NCI-H748 (cell line): ENCODE results near the gene CAT.

Source experiments
- DNase-seq: peaks from one replicate; lab custom pipeline; 2025; ENCODE audit not compliant: unreplicated experiment; lab: John Stamatoyannopoulos, UW

The CAT gene

GRCh38 chr11:34438529-34439507 is at the start of gene CAT:
TSS of gene CAT (plus strand) at chr11:34438934. CDS start at chr11:34439014, 80 bp downstream.
- peak; percentile 97 for DNase-seq

GRCh38 chr11:34394771-34395300 is 43.9 kb upstream of the CAT start:
- DNase-seq = no peak

DNA sequence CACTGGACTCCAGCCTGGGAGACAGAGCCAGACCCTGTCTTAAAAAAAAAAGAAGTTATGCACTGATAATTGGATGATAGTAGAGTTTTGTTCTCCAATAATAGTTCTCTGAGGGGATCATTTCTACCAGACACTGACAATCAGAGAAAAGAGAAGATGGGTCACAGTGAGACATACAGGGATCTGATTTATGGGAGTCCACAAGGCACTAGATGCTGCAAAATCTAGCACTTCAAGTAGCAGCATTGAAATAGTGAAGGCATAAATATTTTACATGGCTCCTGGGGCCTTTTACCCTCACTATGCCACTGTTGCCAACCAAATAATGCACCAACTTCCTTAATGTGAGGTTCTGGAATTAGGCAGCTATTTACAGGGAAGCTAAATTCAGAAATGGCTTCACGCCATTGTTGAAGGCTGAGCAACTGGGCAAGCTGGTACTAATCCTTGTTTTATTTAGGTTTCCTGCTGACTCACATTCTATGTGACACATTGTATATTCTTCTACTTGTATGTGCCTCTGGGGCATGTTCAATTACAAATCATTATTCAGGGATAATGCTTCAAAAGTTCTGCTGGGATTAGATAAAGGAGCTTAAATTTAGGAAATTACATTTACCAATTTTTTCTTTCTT is 42.7 kb upstream of the CAT start:
- no peak for DNase-seq

GRCh38 chr11:34397120-34397519 is 41.6 kb upstream of the CAT start:
- DNase-seq = no peak

- no peak for DNase-seq
Measured at GRCh38 chr11:34397811-34398210, 40.9 kb upstream of the CAT start.

DNA sequence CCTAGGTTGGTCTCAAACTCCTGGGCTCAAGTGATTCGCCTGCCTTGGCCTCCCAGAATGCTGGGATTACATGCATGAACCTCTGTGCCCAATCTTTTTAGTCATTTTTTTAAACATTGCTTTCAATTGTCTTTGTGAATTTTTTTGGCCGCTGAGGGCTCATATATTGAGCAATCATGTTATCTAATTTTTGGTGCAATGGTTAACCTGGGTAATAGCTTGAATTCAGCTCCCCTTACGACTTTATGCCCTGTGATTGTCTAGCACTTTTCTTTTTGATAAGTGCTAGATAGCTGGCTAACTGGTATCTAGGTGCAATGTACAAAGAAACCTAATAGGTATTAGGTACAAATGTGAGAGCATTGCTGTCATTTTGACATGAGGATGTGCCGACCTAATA is 35.3 kb upstream of the CAT start:
- DNase-seq = no peak

DNA sequence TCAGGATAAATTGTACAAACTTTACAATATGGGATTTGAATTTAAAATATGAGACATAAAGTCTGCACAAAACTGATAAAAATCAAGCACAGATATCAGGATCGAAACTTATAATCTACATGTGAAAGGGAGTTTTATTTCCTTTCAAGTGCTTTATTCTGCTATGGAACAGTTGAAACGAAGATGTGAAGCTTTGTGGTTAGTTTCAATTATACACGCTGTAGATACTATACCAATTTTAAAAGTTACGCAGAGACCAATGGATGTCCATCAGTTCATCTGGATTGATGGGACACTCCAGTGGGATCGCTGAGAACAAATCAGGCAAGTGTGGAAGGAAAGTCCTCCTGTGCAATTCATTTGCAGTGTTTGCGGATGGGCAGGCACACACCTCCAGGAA is 34.5 kb upstream of the CAT start:
- DNase-seq = no peak

DNA sequence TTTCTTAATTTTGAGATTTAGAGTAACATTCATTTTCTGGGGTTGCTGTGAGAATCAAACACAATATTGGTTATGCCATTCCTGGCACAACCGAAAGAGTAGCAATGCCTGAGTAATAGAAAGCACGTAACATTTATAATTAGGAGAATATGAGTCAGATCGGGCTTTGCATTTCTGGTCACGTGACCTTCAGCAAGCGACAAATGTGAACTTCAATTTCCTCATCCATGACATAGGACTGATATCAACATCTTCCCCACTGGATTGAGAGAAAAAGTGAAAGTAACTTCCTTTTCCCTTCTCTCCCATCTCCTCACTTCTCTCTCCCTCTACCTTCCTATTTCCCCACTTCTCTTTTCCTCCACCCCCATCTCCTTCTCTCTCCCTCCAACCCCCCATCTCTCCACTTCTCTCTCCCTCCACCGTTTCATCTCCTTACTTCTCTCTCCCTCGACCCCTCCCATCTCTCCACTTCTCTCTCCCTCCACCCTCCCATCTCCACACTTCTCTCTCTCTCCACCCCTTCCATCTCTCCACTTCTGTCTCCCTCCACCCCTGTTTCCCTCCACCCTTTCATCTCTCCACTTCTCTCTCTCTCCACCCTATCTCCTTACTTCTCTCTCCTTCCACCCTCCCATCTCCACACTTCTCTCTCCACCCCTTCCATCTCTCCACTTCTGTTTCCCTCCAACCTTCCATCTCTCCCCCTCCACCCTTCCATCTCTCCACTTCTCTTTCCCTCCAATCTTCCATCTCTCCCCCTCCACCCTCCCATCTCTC is 33.5 kb upstream of the CAT start:
- peak; percentile 5 for DNase-seq

- no peak for DNase-seq
Measured at GRCh38 chr11:34406413-34406812, 32.3 kb upstream of the CAT start.

DNA sequence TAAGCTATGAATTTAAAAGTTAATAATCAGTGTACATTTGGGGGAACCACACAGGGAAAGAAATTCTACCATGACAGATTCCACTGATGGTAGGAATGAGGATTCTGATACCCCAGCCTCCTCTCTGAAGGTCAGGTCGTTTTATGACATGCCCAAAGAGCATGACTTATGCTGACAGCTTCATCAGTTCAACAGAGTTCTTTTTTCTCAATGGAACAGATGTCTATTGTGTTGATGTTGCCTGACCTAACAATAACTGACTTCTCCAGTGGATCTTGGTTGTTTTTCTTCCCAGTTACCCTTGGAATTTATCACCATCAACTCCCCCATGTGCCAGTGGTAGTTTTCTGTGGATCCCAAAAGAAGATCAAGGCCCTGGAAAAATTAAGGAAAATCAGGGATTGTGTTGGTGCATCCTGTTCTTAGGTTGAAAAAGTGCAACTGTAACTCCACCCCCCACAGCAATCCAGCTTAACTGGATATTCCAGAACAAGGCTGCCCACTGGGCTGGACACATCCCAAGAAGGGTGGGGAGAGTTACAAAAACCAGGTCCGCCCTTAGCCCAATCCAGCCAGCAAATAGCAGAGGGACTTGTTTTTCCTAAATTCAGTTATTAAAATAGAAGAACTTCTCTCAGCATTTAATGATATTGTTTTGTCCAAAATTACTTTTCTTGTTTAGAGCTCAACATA is 31.5 kb upstream of the CAT start:
- no peak for DNase-seq

DNA sequence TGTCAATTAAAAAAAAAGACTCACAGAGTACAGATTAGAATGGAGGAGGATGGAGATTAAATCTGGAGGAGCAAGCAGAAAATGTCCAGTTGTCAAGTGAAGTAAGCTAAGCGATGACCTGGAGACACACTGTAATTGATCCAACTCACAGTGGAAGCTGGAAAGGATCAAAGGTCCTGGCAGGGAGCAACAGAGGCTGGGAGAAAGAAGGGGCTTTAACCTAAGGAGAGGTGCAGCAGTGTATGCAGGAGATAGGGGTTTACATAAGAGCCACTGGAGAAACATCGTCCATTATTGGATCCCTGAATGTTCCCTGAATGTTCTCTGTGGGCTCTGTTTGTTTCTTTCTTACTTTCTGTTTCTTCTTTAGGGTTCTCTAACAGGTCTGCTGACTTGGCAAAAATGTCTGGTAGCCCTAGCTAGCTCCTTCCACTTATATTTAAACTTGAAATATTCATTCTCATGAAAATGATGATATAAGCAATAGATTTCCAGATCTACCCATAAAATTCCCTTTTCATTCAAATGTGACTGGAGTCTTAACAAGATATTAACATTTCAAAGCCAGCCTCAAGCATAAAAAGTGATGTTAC is 30.1 kb upstream of the CAT start:
- DNase-seq = no peak

- no peak for DNase-seq
Measured at GRCh38 chr11:34411111-34411510, 27.6 kb upstream of the CAT start.

- DNase-seq = no peak
Measured at GRCh38 chr11:34411791-34412190, 26.9 kb upstream of the CAT start.

GRCh38 chr11:34413263-34413662 is 25.5 kb upstream of the CAT start:
- DNase-seq = no peak

DNA sequence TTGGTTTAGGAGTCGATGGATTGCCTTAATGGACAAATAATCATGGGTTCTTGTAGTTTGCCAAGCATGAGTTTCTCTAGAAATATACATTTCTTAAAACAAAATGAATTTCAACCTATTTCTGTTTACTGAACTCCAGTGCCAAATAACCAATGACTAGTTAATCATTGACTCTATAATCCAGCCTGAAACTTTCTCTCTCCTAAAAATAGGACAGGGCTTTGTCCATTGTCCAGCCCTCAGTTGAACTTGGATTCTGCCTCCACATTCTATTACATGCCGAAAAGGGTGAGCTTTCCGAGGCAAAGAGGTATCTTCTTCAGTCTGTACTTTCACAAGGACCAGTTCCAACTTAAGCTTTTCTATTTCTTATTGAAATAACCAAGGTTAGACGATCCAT is 23.2 kb upstream of the CAT start:
- DNase-seq = no peak

GRCh38 chr11:34416088-34416487 is 22.6 kb upstream of the CAT start:
- no peak for DNase-seq

GRCh38 chr11:34416766-34417165 is 22.0 kb upstream of the CAT start:
- no peak for DNase-seq

- DNase-seq = no peak
Measured at GRCh38 chr11:34417202-34417601, 21.5 kb upstream of the CAT start.

DNA sequence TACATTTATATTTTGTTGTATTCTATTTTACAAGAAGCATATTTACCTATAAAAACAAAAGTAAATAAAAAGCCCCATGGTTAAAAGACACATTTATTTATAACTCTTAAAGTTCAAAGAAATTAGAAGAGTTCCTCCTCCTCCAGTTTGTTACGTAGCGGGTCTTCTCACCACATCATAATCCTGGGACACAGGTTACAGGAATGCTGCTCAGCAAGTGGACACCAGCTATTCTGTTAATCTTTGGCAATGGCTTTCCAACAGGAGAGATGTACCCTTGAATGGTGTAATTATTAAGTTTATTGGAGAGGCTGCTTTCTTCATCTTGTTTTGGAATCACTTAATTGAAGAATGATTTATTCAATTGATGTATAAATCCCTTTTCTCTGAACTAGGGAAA is 19.6 kb upstream of the CAT start:
- DNase-seq = no peak

GRCh38 chr11:34423300-34423699 is 15.4 kb upstream of the CAT start:
- DNase-seq = no peak
